Keratinocyte (primary cell): ENCODE measurements around the gene USP47. TPM values are rescaled to one million over a fixed set of nuclear protein-coding genes. Genes with fewer than 3 reads are reported as not detected.
"Not testable (repeated sequence)": the region's sequence is repeated elsewhere in the genome, so short reads cannot be mapped to it uniquely, and the experiment has no call there.

ENCODE experiments used
- DNase-seq: peaks from one replicate; pipeline ENCODE4 v3.0.0-alpha.2; 2011; ENCODE audit warnings: low read depth, missing footprints, low spot score
- FAIRE-seq: peaks from 2 replicates; lab custom pipeline; 2011; peaks lifted over from hg19 to GRCh38; lab: Jason Lieb, UNC
- H2AFZ ChIP-seq: 2 replicates; pipeline ENCODE4 v1.6.0; 2012; ENCODE audit warnings: low read length, control low read depth, inconsistent platforms; ENCODE audit not compliant: control insufficient read depth
- H3K27ac ChIP-seq: 2 replicates; pipeline ENCODE4 v1.5.1; 2011; ENCODE audit warnings: low read length; ENCODE audit not compliant: control insufficient read depth, insufficient read depth
- H3K27me3 ChIP-seq: 3 replicates; pipeline ENCODE4 v1.6.0; 2011; ENCODE audit warnings: low read length; ENCODE audit not compliant: control insufficient read depth, insufficient read depth; ENCODE audit errors: extremely low read depth
- H3K36me3 ChIP-seq, 2 experiments: 2 replicates in 1 of 2; 3 replicates in 1 of 2; pipeline ENCODE4 v1.5.1; 2011; ENCODE audit warnings: low read length in 2 of 2, mild to moderate bottlenecking in 1 of 2; ENCODE audit not compliant: control insufficient read depth in 2 of 2, insufficient read depth in 2 of 2; ENCODE audit errors: extremely low read depth in 1 of 2
- H3K4me1 ChIP-seq: 3 replicates; pipeline ENCODE4 v1.5.1; 2011; ENCODE audit warnings: low read length; ENCODE audit not compliant: control insufficient read depth, insufficient read depth; ENCODE audit errors: extremely low read depth
- H3K4me2 ChIP-seq: 3 replicates; pipeline ENCODE4 v1.6.0; 2011; ENCODE audit warnings: low read depth, low read length; ENCODE audit not compliant: control insufficient read depth, insufficient read depth; ENCODE audit errors: extremely low read depth
- H3K4me3 ChIP-seq, 3 experiments: fragments of 200-600 bp in 1 of 3; sonication (generic) in 1 of 3; 2 replicates in 2 of 3; 3 replicates in 1 of 3; pipeline ENCODE4 v1.5.1; 2011 to 2016; ENCODE audit warnings: low read length in 3 of 3, mild to moderate bottlenecking in 3 of 3, control low read depth in 2 of 3, inconsistent platforms in 1 of 3, low read depth in 1 of 3, mixed read lengths in 1 of 3, mixed run types in 1 of 3, moderate library complexity in 1 of 3; ENCODE audit not compliant: control insufficient read depth in 2 of 3, insufficient read depth in 2 of 3; ENCODE audit errors: extremely low read depth in 1 of 3
- H3K79me2 ChIP-seq: 2 replicates; pipeline ENCODE4 v1.6.0; 2012; ENCODE audit warnings: low read length; ENCODE audit not compliant: control insufficient read depth, insufficient read depth
- H3K9ac ChIP-seq: 3 replicates; pipeline ENCODE4 v1.6.0; 2011; ENCODE audit warnings: low read length; ENCODE audit not compliant: control insufficient read depth, insufficient read depth; ENCODE audit errors: extremely low read depth
- H3K9me1 ChIP-seq: 3 replicates; pipeline ENCODE4 v1.6.0; 2011; ENCODE audit warnings: low read length; ENCODE audit not compliant: control insufficient read depth, insufficient read depth; ENCODE audit errors: extremely low read depth
- H3K9me3 ChIP-seq: 2 replicates; pipeline ENCODE4 v1.5.1; 2012; ENCODE audit warnings: low read depth, low read length; ENCODE audit not compliant: control insufficient read depth
- H4K20me1 ChIP-seq: 3 replicates; pipeline ENCODE4 v1.6.0; 2011; ENCODE audit warnings: low read length; ENCODE audit not compliant: control insufficient read depth, insufficient read depth; ENCODE audit errors: extremely low read depth
- EZH2 ChIP-seq: IDR thresholded peaks from one replicate; pipeline ENCODE4 v1.6.1; 2012; ENCODE audit warnings: inconsistent platforms, mild to moderate bottlenecking, low read length, moderate library complexity
- dilution Hi-C: fragments of 300-500 bp; cut with MboI; formaldehyde crosslinking; loops from one replicate; pipeline ENCODE4 v1.7.0; 2020; ENCODE audit warnings: low sequenced_read_pairs; ENCODE audit not compliant: extremely low pct_ligation_motif_present
- polyA plus RNA-seq, 5 experiments: library from polyadenylated mRNA; depleted of rRNA in 3 of 5; stranded (reverse) in 3 of 5; stranded (forward) in 1 of 5; unstranded in 1 of 5; fragments of >200 nt; gene quantifications; 1 replicate in 1 of 5; 2 replicates in 3 of 5; 3 replicates in 1 of 5; pipeline versions ENCODE4 v1.2.1 to v1.2.3, GENCODE V29; 2011 to 2012; ENCODE audit warnings: missing spikeins in 2 of 5, low read depth in 1 of 5, low replicate concordance in 1 of 5
- TF ChIP-seq, protein P1 (sequence below), 3 experiments: IDR thresholded peaks in 1 of 3; conservative IDR thresholded peaks in 1 of 3; optimal IDR thresholded peaks in 1 of 3; 2 replicates in 2 of 3; 3 replicates in 1 of 3; pipeline versions ENCODE3 to v1.5.1; 2011; ENCODE audit warnings: low read length in 3 of 3, mild to moderate bottlenecking in 3 of 3, moderate library complexity in 2 of 3, control low read depth in 1 of 3, inconsistent platforms in 1 of 3; ENCODE audit not compliant: insufficient read depth in 2 of 3; ENCODE audit errors: extremely low read depth in 1 of 3

USP47 gene
- polyA plus RNA-seq, 1 donor (not counting 4 experiments of a cell fraction or from before 2014, with no cell fraction given): 22.4 TPM

DNA sequence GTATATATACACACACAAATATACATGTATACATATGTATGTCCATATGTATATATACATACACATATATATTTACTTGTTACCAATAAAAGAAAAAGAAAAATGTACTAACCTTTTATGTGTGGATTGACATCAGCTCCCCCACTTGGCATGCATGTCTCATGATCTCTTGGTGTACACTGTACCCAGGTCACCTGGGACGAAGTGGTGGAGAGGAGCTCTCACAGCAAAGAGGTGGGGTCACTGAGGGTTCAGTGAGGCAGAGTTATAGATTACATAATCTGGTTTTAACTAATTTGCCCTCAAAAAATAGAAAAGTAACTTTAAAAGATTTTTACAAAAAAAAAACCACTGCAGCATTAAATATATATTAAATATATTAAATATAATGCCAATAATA is 15.5 kb upstream of the USP47 start:
- no peaks in the 10 kb centered on the region for H3K27me3 ChIP-seq
- no peaks in the 10 kb centered on the region for H3K9me3 ChIP-seq
- H3K9me1 ChIP-seq: no peaks in the 10 kb centered on the region
- no peak overlapping the region for H2AFZ ChIP-seq
- TF ChIP-seq EZH2: no peak
- TF ChIP-seq, protein P1, sequence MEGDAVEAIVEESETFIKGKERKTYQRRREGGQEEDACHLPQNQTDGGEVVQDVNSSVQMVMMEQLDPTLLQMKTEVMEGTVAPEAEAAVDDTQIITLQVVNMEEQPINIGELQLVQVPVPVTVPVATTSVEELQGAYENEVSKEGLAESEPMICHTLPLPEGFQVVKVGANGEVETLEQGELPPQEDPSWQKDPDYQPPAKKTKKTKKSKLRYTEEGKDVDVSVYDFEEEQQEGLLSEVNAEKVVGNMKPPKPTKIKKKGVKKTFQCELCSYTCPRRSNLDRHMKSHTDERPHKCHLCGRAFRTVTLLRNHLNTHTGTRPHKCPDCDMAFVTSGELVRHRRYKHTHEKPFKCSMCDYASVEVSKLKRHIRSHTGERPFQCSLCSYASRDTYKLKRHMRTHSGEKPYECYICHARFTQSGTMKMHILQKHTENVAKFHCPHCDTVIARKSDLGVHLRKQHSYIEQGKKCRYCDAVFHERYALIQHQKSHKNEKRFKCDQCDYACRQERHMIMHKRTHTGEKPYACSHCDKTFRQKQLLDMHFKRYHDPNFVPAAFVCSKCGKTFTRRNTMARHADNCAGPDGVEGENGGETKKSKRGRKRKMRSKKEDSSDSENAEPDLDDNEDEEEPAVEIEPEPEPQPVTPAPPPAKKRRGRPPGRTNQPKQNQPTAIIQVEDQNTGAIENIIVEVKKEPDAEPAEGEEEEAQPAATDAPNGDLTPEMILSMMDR (optimal IDR thresholded peaks at IDR 0.05 in 1 of 3, IDR thresholded peaks at IDR 0.05 in 1 of 3, conservative IDR thresholded peaks at IDR 0.05 in 1 of 3; ENCODE audit: extremely low read depth in 1 of 3, insufficient read depth in 2 of 3, low read length in 3 of 3): no peak
- no peak overlapping the region for H3K4me3 ChIP-seq
- H3K27ac ChIP-seq: no peak overlapping the region
- dilution Hi-C loops: no loop called here
- no peaks in the 10 kb centered on the region for H3K4me1 ChIP-seq
- no peak for FAIRE-seq
- no peaks in the 10 kb centered on the region for H3K79me2 ChIP-seq
- no peak overlapping the region for H3K9ac ChIP-seq
- H3K36me3 ChIP-seq: no peaks in the 10 kb centered on the region
- no peak overlapping the region for H3K4me2 ChIP-seq
- H4K20me1 ChIP-seq: no peaks in the 10 kb centered on the region
- no peak for DNase-seq

DNA sequence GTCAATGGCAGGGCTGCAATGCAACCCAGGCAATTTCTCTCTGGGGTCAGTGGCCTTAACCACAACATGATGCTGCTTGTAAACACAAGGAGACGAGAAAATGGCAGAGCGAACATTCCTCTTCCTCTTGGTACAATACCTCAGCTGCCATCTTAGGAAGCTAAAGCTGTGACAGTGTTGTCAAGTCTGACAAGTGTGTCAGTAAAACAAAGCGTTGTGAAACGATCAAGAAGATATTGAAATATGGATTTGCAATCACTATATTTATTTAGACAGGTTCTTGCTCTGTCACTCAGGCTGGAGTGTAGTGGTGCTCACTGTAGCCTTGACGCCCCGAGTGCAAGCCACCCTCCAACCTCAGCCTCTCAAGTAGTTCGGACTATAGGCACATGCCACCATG is 14.5 kb upstream of the USP47 start:
- Histone ChIP-seq H4K20me1 (no peaks in the 10 kb centered on the region), H3K4me1 (no peaks in the 10 kb centered on the region), H3K36me3 (no peaks in the 10 kb centered on the region), H3K4me3 (no peak overlapping the region), H3K27me3 (no peaks in the 10 kb centered on the region), H3K27ac (no peak overlapping the region), H3K4me2 (no peak overlapping the region), H2AFZ (no peak overlapping the region), H3K9ac (no peak overlapping the region), H3K9me3 (no peaks in the 10 kb centered on the region), H3K79me2 (no peaks in the 10 kb centered on the region), H3K9me1 (no peaks in the 10 kb centered on the region)
- TF ChIP-seq EZH2: no peak
- TF ChIP-seq, protein P1 (optimal IDR thresholded peaks at IDR 0.05 in 1 of 3, IDR thresholded peaks at IDR 0.05 in 1 of 3, conservative IDR thresholded peaks at IDR 0.05 in 1 of 3; ENCODE audit: extremely low read depth in 1 of 3, insufficient read depth in 2 of 3, low read length in 3 of 3): no peak
- dilution Hi-C loops: no loop called here
- no peak for FAIRE-seq
- no peak for DNase-seq

DNA sequence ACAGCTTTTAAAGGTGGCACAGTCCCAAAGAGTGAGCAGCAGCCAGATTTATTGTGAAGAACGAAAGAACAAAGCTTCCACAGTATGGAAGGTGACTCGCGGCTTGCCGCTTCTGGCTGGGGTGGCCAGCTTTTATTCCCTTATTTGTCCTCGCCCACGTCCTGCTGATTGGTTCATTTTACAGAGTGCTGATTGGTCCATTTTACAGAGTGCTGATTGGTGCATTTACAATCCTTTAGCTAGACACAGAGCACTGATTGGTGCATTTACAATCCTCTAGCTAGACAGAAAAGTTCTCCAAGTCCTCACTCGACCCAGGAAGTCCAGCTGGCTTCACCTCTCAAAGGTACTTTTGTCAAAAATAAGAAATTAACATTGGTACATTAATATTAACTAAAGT is 10.4 kb upstream of the USP47 start:
- H2AFZ ChIP-seq, H4K20me1 ChIP-seq, H3K9ac ChIP-seq, H3K36me3 ChIP-seq, H3K4me2 ChIP-seq, H3K4me3 ChIP-seq, H3K27ac ChIP-seq, H3K79me2 ChIP-seq, H3K9me3 ChIP-seq, H3K4me1 ChIP-seq, DNase-seq, dilution Hi-C loops, H3K9me1 ChIP-seq, H3K27me3 ChIP-seq, FAIRE-seq: not testable (repeated sequence)
